GM23248 (cell line): ENCODE results near the gene FBXO42. TPM values are rescaled to one million over a fixed set of nuclear protein-coding genes. Genes with fewer than 3 reads are reported as not detected.
"Not testable (repeated sequence)": the region's sequence is repeated elsewhere in the genome, so short reads cannot be mapped to it uniquely, and the experiment has no call there.

Source experiments
- DNase-seq: peaks from one replicate; pipeline ENCODE4 v3.0.0-alpha.2; 2015
- H2AFZ ChIP-seq: fragments of 200-600 bp; sonication (generic); 2 replicates; pipeline ENCODE4 v1.6.1; 2016; ENCODE audit warnings: antibody characterized with exemption
- H3F3A ChIP-seq: fragments of 200-600 bp; sonication (generic); 2 replicates; pipeline ENCODE4 v1.6.1; 2016; ENCODE audit warnings: mild to moderate bottlenecking, antibody characterized with exemption, mixed run types; ENCODE audit not compliant: insufficient read depth
- H3K27ac ChIP-seq: fragments of 200-600 bp; sonication (generic); 2 replicates; pipeline ENCODE4 v1.5.1; 2016; ENCODE audit warnings: mild to moderate bottlenecking
- H3K27me3 ChIP-seq: fragments of 200-600 bp; sonication (generic); replicated peaks from 2 replicates; pipeline ENCODE4 v1.6.1; 2016; ENCODE audit warnings: mild to moderate bottlenecking; ENCODE audit not compliant: insufficient read depth
- H3K36me3 ChIP-seq: fragments of 200-600 bp; sonication (generic); 2 replicates; pipeline ENCODE4 v1.6.1; 2016; ENCODE audit warnings: low read depth, mild to moderate bottlenecking
- H3K4me1 ChIP-seq: fragments of 200-600 bp; sonication (generic); 2 replicates; pipeline ENCODE4 v1.6.1; 2016; ENCODE audit warnings: mild to moderate bottlenecking; ENCODE audit not compliant: insufficient read depth
- H3K4me2 ChIP-seq: fragments of 200-600 bp; sonication (generic); one replicate; pipeline ENCODE4 v1.6.1; 2016; ENCODE audit warnings: mild to moderate bottlenecking; ENCODE audit not compliant: unreplicated experiment
- H3K4me3 ChIP-seq: fragments of 200-600 bp; sonication (generic); 2 replicates; pipeline ENCODE4 v1.5.1; 2016; ENCODE audit warnings: mild to moderate bottlenecking
- H3K79me2 ChIP-seq: fragments of 200-600 bp; sonication (generic); 2 replicates; pipeline ENCODE4 v1.6.1; 2016; ENCODE audit warnings: mild to moderate bottlenecking; ENCODE audit not compliant: insufficient read depth
- H3K9ac ChIP-seq: fragments of 200-600 bp; sonication (generic); 2 replicates; pipeline ENCODE4 v1.6.1; 2016; ENCODE audit warnings: mild to moderate bottlenecking
- H3K9me2 ChIP-seq: fragments of 200-600 bp; sonication (generic); 2 replicates; pipeline ENCODE4 v1.6.1; 2016; ENCODE audit warnings: mixed run types, mild to moderate bottlenecking, moderate library complexity; ENCODE audit not compliant: insufficient read depth
- H3K9me3 ChIP-seq: fragments of 200-600 bp; sonication (generic); one replicate; pipeline ENCODE4 v1.6.1; 2017; ENCODE audit warnings: low read depth
- H4K20me1 ChIP-seq: fragments of 200-600 bp; sonication (generic); 2 replicates; pipeline ENCODE4 v1.6.0; 2016; ENCODE audit not compliant: insufficient read depth
- EZH2 ChIP-seq: fragments of 200-600 bp; sonication (generic); IDR thresholded peaks from 2 replicates; pipeline ENCODE4 v1.6.1; 2018; ENCODE audit warnings: antibody characterized with exemption, mild to moderate bottlenecking; ENCODE audit not compliant: insufficient read depth, poor library complexity, severe bottlenecking
- EZH2phosphoT487 ChIP-seq: fragments of 200-600 bp; sonication (generic); IDR thresholded peaks from 2 replicates; pipeline ENCODE4 v1.6.1; 2018; ENCODE audit warnings: antibody characterized with exemption, moderate library complexity, mild to moderate bottlenecking, low read depth; ENCODE audit not compliant: insufficient read depth
- WGBS, 2 experiments: methylation state at CpG; one replicate each; pipeline ENCODE4 v1.1.6; 2015 to 2017; ENCODE audit warnings: low lambda C conversion rate in 2 of 2, low coverage in 1 of 2; ENCODE audit errors: missing lambda C conversion rate in 2 of 2; 5-methylcytosine and 5-hydroxymethylcytosine counted together
- in situ Hi-C: fragments of 300-500 bp; cut with MboI; formaldehyde crosslinking; loops from 2 replicates; pipeline ENCODE4 v1.15.0; 2020
- polyA plus RNA-seq: library from polyadenylated mRNA; unstranded; fragments of >200 nt; fragmentation: Nextera tagmentation; extraction: Ambion mirVana; gene quantifications from 2 replicates; pipeline ENCODE4 v1.2.1, GENCODE V29; 2016
- total RNA-seq: library from RNA; depleted of rRNA; stranded (reverse); fragments of >200 nt; shearing (Covaris generic); gene quantifications from 2 replicates; pipeline ENCODE4 v1.2.3, GENCODE V29; 2014

Gene FBXO42
- total and polyA plus RNA-seq, 2 experiments from 2014 or later = 17.1 to 20.2 TPM

GRCh38 chr1:16349847-16350406 lies 2.4 kb downstream of the FBXO42 start:
- in situ Hi-C loops = loop anchor here (25.0 kb wide), 1 partner anchor 263 kb away; no protein-coding TSS in a partner anchor
- Histone ChIP-seq H4K20me1 (peaks cover 10% of the 10 kb centered on the region; the same call in 1 of the 2 replicates), H3K79me2 (peaks cover 72% of the 10 kb centered on the region), H3K9me3 (no peaks in the 10 kb centered on the region), H3K4me2 (peak overlapping the region; percentile 98), H3K27me3 (no peaks in the 10 kb centered on the region), H3K27ac (peak overlapping the region; percentile 83), H3K4me1 (peaks cover 33% of the 10 kb centered on the region), H3F3A (peaks cover 30% of the 10 kb centered on the region), H3K9me2 (no peaks in the 10 kb centered on the region), H3K4me3 (peak overlapping the region; percentile 84), H3K9ac (peak overlapping the region; percentile 90), H3K36me3 (no peaks in the 10 kb centered on the region), H2AFZ (no peak overlapping the region)
- 59 to 61% methylated on average over 2 of the region's 2 CpGs for WGBS, 2 experiments
- DNase-seq = peak; percentile 43
- TF ChIP-seq EZH2phosphoT487 = no peak
- no peak for TF ChIP-seq EZH2

GRCh38 chr1:16348414-16349182 lies 3.7 kb downstream of the FBXO42 start:
- H3K4me3 ChIP-seq = no peak overlapping the region
- no peak overlapping the region for H2AFZ ChIP-seq
- H3K36me3 ChIP-seq = no peaks in the 10 kb centered on the region
- peaks cover 30% of the 10 kb centered on the region for H3F3A ChIP-seq
- no peaks in the 10 kb centered on the region for H3K9me2 ChIP-seq
- peak overlapping the region; percentile 70 for H3K27ac ChIP-seq
- peak overlapping the region; percentile 43; the same call in 1 of the 2 replicates for H3K9ac ChIP-seq
- H3K4me1 ChIP-seq = peaks cover 33% of the 10 kb centered on the region
- in situ Hi-C loops = no loop called here
- H4K20me1 ChIP-seq = peaks cover 10% of the 10 kb centered on the region; the same call in 1 of the 2 replicates
- no peaks in the 10 kb centered on the region for H3K9me3 ChIP-seq
- DNase-seq = peak; percentile 89
- WGBS, 2 experiments = 93 to 98% methylated on average over 14 of the region's 14 CpGs
- peaks cover 85% of the 10 kb centered on the region for H3K79me2 ChIP-seq
- TF ChIP-seq EZH2phosphoT487 (no peak), EZH2 (no peak)
- H3K4me2 ChIP-seq = peak overlapping the region; percentile 44
- no peaks in the 10 kb centered on the region for H3K27me3 ChIP-seq

GRCh38 chr1:16343276-16343675 lies 9.0 kb downstream of the FBXO42 start:
- H3K27ac ChIP-seq, H3K4me2 ChIP-seq, H3K27me3 ChIP-seq, H3F3A ChIP-seq, H3K9me2 ChIP-seq, H3K9me3 ChIP-seq, H3K4me1 ChIP-seq, H2AFZ ChIP-seq, H4K20me1 ChIP-seq, H3K36me3 ChIP-seq, H3K9ac ChIP-seq, DNase-seq, H3K4me3 ChIP-seq, in situ Hi-C loops: not testable (repeated sequence)
- WGBS, 2 experiments = 87% methylated on average over 6 of the region's 6 CpGs
- peaks cover 100% of the 10 kb centered on the region for H3K79me2 ChIP-seq

- no peaks in the 10 kb centered on the region for H3K9me2 ChIP-seq
- TF ChIP-seq EZH2 (no peak), EZH2phosphoT487 (no peak)
- no peak overlapping the region for H3K4me2 ChIP-seq
- H2AFZ ChIP-seq = no peak overlapping the region
- H3K4me3 ChIP-seq = no peak overlapping the region
- peaks cover 7% of the 10 kb centered on the region; the same call in 1 of the 2 replicates for H4K20me1 ChIP-seq
- in situ Hi-C loops = no loop called here
- H3K9ac ChIP-seq = no peak overlapping the region
- no peak for DNase-seq
- H3K79me2 ChIP-seq = peaks cover 100% of the 10 kb centered on the region
- H3F3A ChIP-seq = no peaks in the 10 kb centered on the region
- no peaks in the 10 kb centered on the region for H3K27me3 ChIP-seq
- H3K36me3 ChIP-seq = no peaks in the 10 kb centered on the region
- WGBS, 2 experiments = 83 to 85% methylated on average over 6 to 10 of the region's 10 CpGs
- H3K4me1 ChIP-seq = 0 out of 2 replicates have a peak, but pooled peaks cover 4% of the 10 kb centered on the region
- no peaks in the 10 kb centered on the region for H3K9me3 ChIP-seq
- H3K27ac ChIP-seq = no peak overlapping the region
Observed at GRCh38 chr1:16342331-16343062, 9.8 kb downstream of the FBXO42 start.
